HG03066 (cell line): Measurements from ENCODE around the gene RND1.
"Not testable (repeated sequence)": the region's sequence is repeated elsewhere in the genome, so short reads cannot be mapped to it uniquely, and the experiment has no call there.

Source experiments
- ATAC-seq: cut with Tn5 transposase; IDR thresholded peaks from one replicate; pipeline ENCODE4 v1.9.1; 2021; ENCODE audit warnings: low read depth; ENCODE audit not compliant: unreplicated experiment

RND1 gene

GRCh38 chr12:48865281-48866051 is at the start of gene RND1:
Gene RND1 (minus strand): TSS chr12:48865870. CDS start chr12:48865767, 103 bp downstream.
- peak; percentile 90 for ATAC-seq

- ATAC-seq, result no peak
Measured at GRCh38 chr12:48910196-48910595, 44.5 kb upstream of the RND1 start.

- not testable (repeated sequence) for ATAC-seq
Measured at GRCh38 chr12:48909698-48910097, 44.0 kb upstream of the RND1 start.

GRCh38 chr12:48907245-48907644 is 41.6 kb upstream of the RND1 start:
- no peak for ATAC-seq

- ATAC-seq, result no peak
Measured at GRCh38 chr12:48903982-48904411, 38.3 kb upstream of the RND1 start.

GRCh38 chr12:48903363-48903981 is 37.8 kb upstream of the RND1 start:
- no peak for ATAC-seq

- ATAC-seq, result no peak
Measured at GRCh38 chr12:48901278-48901677, 35.6 kb upstream of the RND1 start.

GRCh38 chr12:48899651-48900050 is 34.0 kb upstream of the RND1 start:
- ATAC-seq, result no peak

GRCh38 chr12:48894271-48894670 is 28.6 kb upstream of the RND1 start:
- no peak for ATAC-seq

GRCh38 chr12:48890657-48891418 is 25.2 kb upstream of the RND1 start:
- ATAC-seq, result no peak

GRCh38 chr12:48889679-48890078 is 24.0 kb upstream of the RND1 start:
- ATAC-seq, result no peak

- ATAC-seq, result no peak
Measured at GRCh38 chr12:48883305-48884161, 17.9 kb upstream of the RND1 start.

GRCh38 chr12:48882972-48883304 is 17.3 kb upstream of the RND1 start:
- no peak for ATAC-seq

GRCh38 chr12:48882315-48882687 is 16.6 kb upstream of the RND1 start:
- ATAC-seq, result no peak

- ATAC-seq, result no peak
Measured at GRCh38 chr12:48881686-48882314, 16.1 kb upstream of the RND1 start.

- ATAC-seq, result no peak
Measured at GRCh38 chr12:48880647-48881046, 15.0 kb upstream of the RND1 start.

GRCh38 chr12:48878548-48878947 is 12.9 kb upstream of the RND1 start:
- no peak for ATAC-seq

- no peak for ATAC-seq
Measured at GRCh38 chr12:48875944-48876515, 10.4 kb upstream of the RND1 start.

GRCh38 chr12:48873534-48873933 is 7.9 kb upstream of the RND1 start:
- not testable (repeated sequence) for ATAC-seq

- no peak for ATAC-seq
Measured at GRCh38 chr12:48873096-48873495, 7.4 kb upstream of the RND1 start.
